Motor neuron (in vitro differentiated cells): Measurements from ENCODE around the gene SDHA. TPM values are rescaled to one million over a fixed set of nuclear protein-coding genes. Genes with fewer than 3 reads are reported as not detected.
"Not testable (repeated sequence)": the region's sequence is repeated elsewhere in the genome, so short reads cannot be mapped to it uniquely, and the experiment has no call there.

Source experiments
- ATAC-seq, 8 experiments: fragments of 200-7000 bp; cut with Tn5 transposase; replicated peaks in 6 of 8; 2 replicates each; pipeline ENCODE4 v1.8.0; 2021; ENCODE audit warnings: mild to moderate bottlenecking in 8 of 8, moderate library complexity in 8 of 8
- H3K27ac ChIP-seq, 2 donors: fragments of 250-450 bp; sonication (Bioruptor Pico); 2 replicates each; pipeline ENCODE4 v1.9.0; 2021; ENCODE audit warnings: antibody characterized with exemption in 2 of 2, mild to moderate bottlenecking in 2 of 2, moderate library complexity in 1 of 2
- H3K4me1 ChIP-seq, 2 donors: fragments of 250-450 bp; sonication (Bioruptor Pico); replicated peaks in 1 of 2; 2 replicates each; pipeline ENCODE4 v1.6.1; 2021; ENCODE audit warnings: antibody characterized with exemption in 2 of 2, mild to moderate bottlenecking in 2 of 2, moderate library complexity in 1 of 2
- H3K4me3 ChIP-seq, 5 donors: fragments of 250-450 bp; sonication (Bioruptor Pico); 2 replicates each; pipeline ENCODE4 v1.9.0; 2021; ENCODE audit warnings: antibody characterized with exemption in 5 of 5, mild to moderate bottlenecking in 5 of 5, moderate library complexity in 4 of 5
- WGBS, 10 experiments: fragments of 450-650 bp; shearing (Covaris generic); methylation state at CpG; one replicate each; pipeline ENCODE4 v1.0.0; 2022; 5-methylcytosine and 5-hydroxymethylcytosine counted together
- in situ Hi-C, 9 experiments: fragments of 400-800 bp; cut with MboI; loops; one replicate each; pipeline ENCODE4 v1.15.0; 2021; ENCODE audit warnings: low sequenced_read_pairs in 9 of 9, low pct_unique_long_range_greater_than_20kb in 2 of 9; ENCODE audit not compliant: unreplicated experiment in 9 of 9
- total RNA-seq, 8 experiments: library from RNA; unstranded; fragments of 300-600 nt; gene quantifications; 2 replicates each; pipeline versions ENCODE4 v1.2.3 to v1.2.4, GENCODE V29; 2022

SDHA gene
- total RNA-seq, 8 experiments from 2014 or later: 61.7 to 154 (median 81.6) TPM

DNA sequence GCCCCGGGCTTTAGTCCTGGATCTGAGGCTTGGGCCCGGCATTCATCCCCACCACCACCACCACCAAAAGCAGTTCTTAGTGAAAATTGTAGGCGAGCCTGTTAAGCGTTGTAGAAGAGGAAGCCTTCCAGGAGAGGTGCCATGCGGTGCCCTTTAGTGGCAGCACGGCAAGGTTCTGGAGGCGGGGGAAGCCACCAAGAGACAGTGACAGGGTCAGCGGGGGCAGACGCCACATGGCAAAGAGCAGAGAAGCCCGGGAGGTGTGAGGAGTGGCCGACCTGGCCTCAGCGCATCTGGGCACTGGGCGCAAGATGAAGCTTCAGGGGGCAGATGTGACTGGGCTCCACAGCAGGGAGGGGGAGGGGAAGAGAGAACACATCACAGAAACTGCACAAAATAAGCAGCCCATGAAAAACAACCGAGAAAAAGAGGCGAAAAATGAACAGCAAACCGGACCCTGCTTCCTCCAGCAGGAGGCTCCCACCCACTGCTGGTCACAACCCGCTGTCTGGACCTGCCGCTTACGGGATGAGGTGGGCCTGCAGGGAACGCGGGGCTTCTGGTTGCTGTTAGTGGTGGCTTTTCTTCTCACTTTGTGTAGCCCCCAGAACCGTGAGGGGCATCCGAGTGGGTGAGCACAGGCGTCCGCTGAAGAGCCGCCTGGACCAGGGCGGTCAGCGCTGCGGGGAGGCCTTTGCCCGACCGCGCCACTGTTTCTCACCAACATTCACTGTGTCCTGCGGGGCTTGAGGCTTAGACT, 22.5 kb upstream of the SDHA start:
- no peak overlapping the region for H3K27ac ChIP-seq
- H3K4me1 ChIP-seq: peaks cover 12 to 34% of the 10 kb centered on the region in 2 donors
- no peak overlapping the region for H3K4me3 ChIP-seq
- WGBS, 10 experiments: 0 to 91% (median 75%) methylated on average over 1 to 12 of the region's 33 CpGs; no CpG with 5 or more reads in 3 of the 10 experiments
- ATAC-seq: no peak
- in situ Hi-C loops: no loop called here

GRCh38 chr5:196350-196749, 21.8 kb upstream of the SDHA start:
- ATAC-seq: peak in 2 of 8 experiments; percentile 19 to 31
- in situ Hi-C loops: no loop called here
- Histone ChIP-seq H3K27ac (no peak overlapping the region), H3K4me3 (no peak overlapping the region), H3K4me1 (peaks cover 7 to 26% of the 10 kb centered on the region in 2 donors)
- WGBS, 10 experiments: no CpG with 5 or more reads among the region's 10 CpGs

DNA sequence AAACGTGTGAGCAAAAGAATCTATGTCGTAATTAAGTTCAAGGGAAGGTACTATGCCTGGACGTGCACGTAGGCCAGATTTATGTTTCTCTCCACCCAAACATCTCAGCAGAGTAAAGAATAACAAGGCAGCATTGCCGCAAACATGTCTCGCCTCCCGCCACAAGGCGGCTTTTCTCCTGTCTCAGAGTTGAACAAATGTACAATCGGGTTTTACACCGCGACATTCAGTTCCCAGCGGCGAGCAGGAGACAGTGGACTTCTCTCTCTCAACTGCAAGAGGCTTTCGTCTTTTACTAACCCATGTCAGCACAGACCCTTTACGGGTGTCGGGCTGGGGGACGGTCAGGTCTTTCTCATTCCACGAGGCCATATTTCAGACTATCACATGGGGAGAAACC, 21.1 kb upstream of the SDHA start:
- H3K4me3 ChIP-seq, ATAC-seq, in situ Hi-C loops: not testable (repeated sequence)
- H3K27ac ChIP-seq: peak overlapping the region; percentile 49 to 75
- WGBS, 10 experiments: 0 to 100% (median 68%) methylated on average over 1 to 5 of the region's 18 CpGs; no CpG with 5 or more reads in 5 of the 10 experiments
- H3K4me1 ChIP-seq: peaks cover 6 to 22% of the 10 kb centered on the region in 2 donors

- Histone ChIP-seq H3K4me1 (peaks cover 6 to 22% of the 10 kb centered on the region in 2 donors), H3K27ac (peak overlapping the region in 1 of 2 donors; percentile 61), H3K4me3 (no peak overlapping the region)
- ATAC-seq: peak in 1 of 8 experiments; percentile 13
- in situ Hi-C loops: no loop called here
- 87 to 100% (median 100%) methylated on average over 1 to 3 of the region's 12 CpGs; no CpG with 5 or more reads in 7 of the 10 experiments for WGBS, 10 experiments
Measured at GRCh38 chr5:197892-198489, 20.1 kb upstream of the SDHA start.

GRCh38 chr5:198516-199196, 19.5 kb upstream of the SDHA start:
- no peak for ATAC-seq
- 86 to 100% methylated on average over 1 to 6 of the region's 21 CpGs; no CpG with 5 or more reads in 8 of the 10 experiments for WGBS, 10 experiments

DNA sequence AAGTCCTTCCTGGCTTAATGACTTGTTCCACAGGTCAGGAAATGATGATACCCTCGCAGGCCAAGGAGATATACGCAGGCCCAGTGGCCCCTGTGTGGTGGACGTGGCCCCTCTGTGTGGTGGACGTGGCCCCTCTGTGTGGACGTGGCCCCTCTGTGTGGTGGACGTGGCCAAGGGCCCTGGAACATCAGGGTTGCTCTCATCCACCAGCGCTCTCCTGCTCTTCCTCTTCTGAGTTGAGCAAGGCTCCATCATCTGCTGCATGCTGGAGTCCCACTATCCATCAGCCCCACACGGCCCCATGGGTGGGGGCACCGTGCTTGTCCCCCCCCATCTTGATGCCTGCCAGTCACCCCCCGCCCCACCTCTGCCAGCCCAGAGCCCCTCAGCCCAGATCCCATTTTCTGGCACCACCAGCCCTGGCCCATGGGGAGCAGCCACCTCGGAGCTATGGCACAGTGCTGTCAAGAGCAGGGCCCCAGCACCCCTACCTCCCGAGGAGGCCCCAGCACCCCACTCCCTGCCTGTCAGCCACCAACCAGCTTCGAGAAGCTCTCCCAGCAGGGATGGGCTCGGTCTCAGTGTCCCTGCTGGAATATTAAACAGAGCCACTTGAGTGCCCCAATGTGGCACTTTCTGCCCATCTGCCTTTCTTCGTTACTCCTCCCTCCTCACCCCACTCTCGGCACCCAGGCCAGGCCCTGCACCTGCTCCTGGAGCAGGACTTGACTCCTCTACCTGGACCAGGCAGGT, 18.7 kb upstream of the SDHA start:
- in situ Hi-C loops: no loop called here
- H3K4me3 ChIP-seq: no peak overlapping the region
- no peak overlapping the region for H3K27ac ChIP-seq
- peaks cover 6 to 22% of the 10 kb centered on the region in 2 donors for H3K4me1 ChIP-seq
- no peak for ATAC-seq
- WGBS, 10 experiments: 100% methylated on average over 2 of the region's 16 CpGs; no CpG with 5 or more reads in 8 of the 10 experiments

More at GRCh38 chr5:198516-199196, 19.5 kb upstream of the SDHA start:
- in situ Hi-C loops: no loop called here
- no peak overlapping the region for H3K27ac ChIP-seq
- no peak overlapping the region for H3K4me3 ChIP-seq
- H3K4me1 ChIP-seq: peaks cover 6 to 22% of the 10 kb centered on the region in 2 donors

- Histone ChIP-seq H3K4me3 (no peak overlapping the region), H3K4me1 (peaks cover 6 to 22% of the 10 kb centered on the region in 2 donors), H3K27ac (no peak overlapping the region)
- in situ Hi-C loops: no loop called here
- ATAC-seq: peak in 2 of 8 experiments; percentile 31 to 38
- 69 to 100% (median 87%) methylated on average over 1 to 12 of the region's 23 CpGs; no CpG with 5 or more reads in 2 of the 10 experiments for WGBS, 10 experiments
Measured at GRCh38 chr5:199950-200645, 18.0 kb upstream of the SDHA start.

DNA sequence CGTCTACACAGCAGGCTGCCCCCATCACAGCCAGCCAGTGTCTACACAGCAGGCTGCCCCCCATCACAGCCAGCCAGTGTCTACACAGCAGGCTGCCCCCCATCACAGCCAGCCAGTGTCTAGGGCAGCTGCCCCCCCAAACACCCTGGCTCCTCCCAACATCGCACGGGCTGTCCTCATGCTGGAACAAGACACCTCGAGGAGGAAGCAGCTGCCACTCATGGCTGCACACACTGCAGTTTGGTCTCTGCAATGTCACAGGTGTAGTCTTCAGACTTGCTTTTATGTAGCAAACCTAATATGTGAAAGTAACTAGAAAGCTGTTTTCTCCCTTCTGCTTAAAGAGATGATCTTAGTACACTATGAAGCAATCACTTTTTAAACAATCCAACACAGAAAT, 17.1 kb upstream of the SDHA start:
- Histone ChIP-seq H3K4me3 (no peak overlapping the region), H3K27ac (no peak overlapping the region), H3K4me1 (peaks cover 6 to 20% of the 10 kb centered on the region in 2 donors)
- 0 to 50% (median 49%) methylated on average over 1 to 2 of the region's 4 CpGs; no CpG with 5 or more reads in 6 of the 10 experiments for WGBS, 10 experiments
- in situ Hi-C loops: no loop called here
- no peak for ATAC-seq

DNA sequence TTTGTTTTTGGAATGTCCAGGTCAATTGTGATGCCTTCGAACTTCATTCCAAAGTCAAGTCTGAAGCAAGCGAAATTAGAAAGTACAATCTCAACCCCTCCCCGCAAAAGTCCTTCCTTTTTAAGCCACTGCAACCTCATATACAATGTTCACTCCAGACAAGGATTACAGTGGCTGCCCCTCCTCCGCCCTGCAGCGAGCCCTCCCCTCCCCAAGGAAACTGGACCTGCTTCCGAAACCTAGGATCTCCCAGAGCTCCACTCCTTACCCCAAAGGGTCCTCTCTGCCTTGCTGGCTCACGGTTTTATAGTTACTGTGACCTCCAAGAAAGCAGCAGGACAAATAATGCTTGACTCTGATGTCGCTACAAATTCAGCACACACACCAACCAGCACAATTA, 16.4 kb upstream of the SDHA start:
- peaks cover 6 to 13% of the 10 kb centered on the region in 2 donors for H3K4me1 ChIP-seq
- H3K27ac ChIP-seq: no peak overlapping the region
- WGBS, 10 experiments: 60 to 100% (median 90%) methylated on average over 1 to 3 of the region's 8 CpGs; no CpG with 5 or more reads in 4 of the 10 experiments
- ATAC-seq: peak in 1 of 8 experiments; percentile 23
- H3K4me3 ChIP-seq: no peak overlapping the region
- in situ Hi-C loops: no loop called here

GRCh38 chr5:203246-203930, 14.7 kb upstream of the SDHA start:
- ATAC-seq: peak in 2 of 8 experiments; percentile 6 to 16
- Histone ChIP-seq H3K4me3 (no peak overlapping the region), H3K4me1 (peaks cover 0 to under 1% of the 10 kb centered on the region in 2 donors), H3K27ac (no peak overlapping the region)
- in situ Hi-C loops: no loop called here
- WGBS, 10 experiments: 83 to 100% (median 90%) methylated on average over 1 to 18 of the region's 26 CpGs; no CpG with 5 or more reads in 5 of the 10 experiments

GRCh38 chr5:204001-204400, 14.1 kb upstream of the SDHA start:
- WGBS, 10 experiments: 86 to 100% (median 95%) methylated on average over 1 to 5 of the region's 6 CpGs; no CpG with 5 or more reads in 6 of the 10 experiments
- in situ Hi-C loops: no loop called here
- ATAC-seq: peak in 3 of 8 experiments; percentile 3 to 59 (median 13)
- Histone ChIP-seq H3K27ac (no peak overlapping the region), H3K4me3 (no peak overlapping the region), H3K4me1 (no peaks in the 10 kb centered on the region)

DNA sequence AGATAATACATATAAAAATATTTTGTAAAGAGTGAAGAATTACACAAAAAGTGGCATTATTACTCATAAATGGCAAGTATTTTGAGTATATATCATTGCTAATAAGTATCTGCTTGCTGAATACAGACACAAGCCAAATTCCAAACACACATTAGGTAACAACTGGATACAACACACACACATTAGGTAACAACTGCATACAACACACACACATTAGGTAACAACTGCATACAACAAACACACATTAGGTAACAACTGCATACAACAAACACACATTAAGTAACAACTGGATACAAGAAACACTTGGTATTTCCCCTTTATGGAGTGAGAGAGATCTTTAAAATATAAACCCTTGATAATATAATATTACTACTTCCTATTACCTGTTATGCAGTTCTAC, 13.7 kb upstream of the SDHA start:
- H3K4me3 ChIP-seq: no peak overlapping the region
- ATAC-seq: no peak
- H3K4me1 ChIP-seq: no peaks in the 10 kb centered on the region
- in situ Hi-C loops: no loop called here
- H3K27ac ChIP-seq: no peak overlapping the region
